ENCODE data around the gene CCDC110.
A peak's percentile ranks its signal among the peaks of the same experiment; 100 is the strongest.

Gene CCDC110

GRCh38 chr4:185506422-185506821 is 34.9 kb upstream of the CCDC110 start:
- no peak overlapping the region for H3K27ac ChIP-seq
- in situ Hi-C loops (cut with HindIII; ENCODE audit: low pct_ligation_motif_present, low sequenced_read_pairs), result no loop called here
- no peak overlapping the region for H3K4me3 ChIP-seq (ENCODE audit: low read depth, low read length)
- no peak for DNase-seq
- no peaks in the 10 kb centered on the region for H3K36me3 ChIP-seq (replicated peaks)
- H3K27me3 ChIP-seq (replicated peaks), result no peaks in the 10 kb centered on the region
- no peak for TF ChIP-seq CTCF (IDR thresholded peaks at IDR 0.05; ENCODE audit: low read depth, low read length, missing control alignments)

GRCh38 chr4:185504098-185505047 is 32.8 kb upstream of the CCDC110 start:
- TF ChIP-seq CTCF (IDR thresholded peaks at IDR 0.05; ENCODE audit: low read depth, low read length, missing control alignments), result no peak
- Histone ChIP-seq H3K27me3 (replicated peaks) (no peaks in the 10 kb centered on the region), H3K27ac (peak overlapping the region; percentile 62), H3K36me3 (replicated peaks) (no peaks in the 10 kb centered on the region), H3K4me3 (ENCODE audit: low read depth, low read length) (peak overlapping the region; percentile 51)
- in situ Hi-C loops (cut with HindIII; ENCODE audit: low pct_ligation_motif_present, low sequenced_read_pairs), result no loop called here
- DNase-seq, result peak; percentile 75

- no peak for TF ChIP-seq CTCF (IDR thresholded peaks at IDR 0.05; ENCODE audit: low read depth, low read length, missing control alignments)
- no peak for DNase-seq
- Histone ChIP-seq H3K36me3 (replicated peaks) (no peaks in the 10 kb centered on the region), H3K27ac (no peak overlapping the region), H3K4me3 (ENCODE audit: low read depth, low read length) (no peak overlapping the region), H3K27me3 (replicated peaks) (no peaks in the 10 kb centered on the region)
- in situ Hi-C loops (cut with HindIII; ENCODE audit: low pct_ligation_motif_present, low sequenced_read_pairs), result no loop called here
Measured at GRCh38 chr4:185502386-185502785, 30.9 kb upstream of the CCDC110 start.

- no peaks in the 10 kb centered on the region for H3K27me3 ChIP-seq (replicated peaks)
- H3K27ac ChIP-seq, result no peak overlapping the region
- H3K4me3 ChIP-seq (ENCODE audit: low read depth, low read length), result no peak overlapping the region
- TF ChIP-seq CTCF (IDR thresholded peaks at IDR 0.05; ENCODE audit: low read depth, low read length, missing control alignments), result no peak
- no peaks in the 10 kb centered on the region for H3K36me3 ChIP-seq (replicated peaks)
- DNase-seq, result no peak
- in situ Hi-C loops (cut with HindIII; ENCODE audit: low pct_ligation_motif_present, low sequenced_read_pairs), result no loop called here
Measured at GRCh38 chr4:185500576-185500975, 29.0 kb upstream of the CCDC110 start.

GRCh38 chr4:185500035-185500434 is 28.5 kb upstream of the CCDC110 start:
- in situ Hi-C loops (cut with HindIII; ENCODE audit: low pct_ligation_motif_present, low sequenced_read_pairs), result no loop called here
- H3K36me3 ChIP-seq (replicated peaks), result no peaks in the 10 kb centered on the region
- DNase-seq, result no peak
- no peak overlapping the region for H3K4me3 ChIP-seq (ENCODE audit: low read depth, low read length)
- H3K27me3 ChIP-seq (replicated peaks), result no peaks in the 10 kb centered on the region
- TF ChIP-seq CTCF (IDR thresholded peaks at IDR 0.05; ENCODE audit: low read depth, low read length, missing control alignments), result no peak
- no peak overlapping the region for H3K27ac ChIP-seq

Data from brain microvascular endothelial cell (primary cell).